ENCODE results near the gene ZNF611.
"Not testable (repeated sequence)": the region's sequence is repeated elsewhere in the genome, so short reads cannot be mapped to it uniquely, and the experiment has no call there.

The ZNF611 gene

DNA sequence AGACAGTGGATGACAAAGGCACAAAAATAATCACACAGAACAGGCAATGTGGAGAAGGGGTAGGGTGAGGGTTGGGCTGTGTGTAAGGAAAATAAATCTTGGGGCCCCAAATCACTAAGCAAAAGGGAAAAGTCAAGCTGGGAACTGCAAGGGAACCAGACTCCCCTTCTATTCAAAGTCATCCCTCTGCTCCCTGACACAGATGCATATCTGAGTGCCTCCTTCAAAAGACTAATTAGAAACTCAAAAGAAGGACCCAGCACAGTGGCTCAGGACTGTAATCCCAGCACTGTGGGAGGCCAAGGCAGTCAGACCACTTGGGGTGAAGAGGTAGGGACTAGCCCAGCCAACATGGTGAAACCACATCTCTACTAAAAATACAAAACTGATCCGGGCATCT lies 18.3 kb downstream of the ZNF611 start:
- DNase-seq (ENCODE audit: low spot score) = no peak

DNA sequence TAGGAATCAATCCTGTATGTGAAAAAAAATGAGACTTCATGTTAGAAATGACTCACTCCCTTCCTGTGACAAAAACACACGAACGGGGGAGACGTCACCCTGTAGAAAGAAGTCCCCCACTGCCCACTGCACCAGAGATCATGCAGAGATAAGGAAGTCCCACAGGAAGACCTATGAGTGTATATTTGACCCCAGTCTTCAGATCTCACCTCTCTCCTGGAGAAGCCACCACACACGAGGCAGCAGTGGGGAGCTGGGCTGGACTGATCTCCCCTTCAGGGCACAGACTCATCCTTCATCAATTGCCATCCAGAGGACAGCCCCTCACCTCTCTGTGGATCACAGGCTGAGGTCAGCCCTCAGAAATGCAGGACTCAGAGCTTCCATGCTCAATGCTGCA lies 18.9 kb downstream of the ZNF611 start:
- DNase-seq (ENCODE audit: low spot score) = not testable (repeated sequence)

DNA sequence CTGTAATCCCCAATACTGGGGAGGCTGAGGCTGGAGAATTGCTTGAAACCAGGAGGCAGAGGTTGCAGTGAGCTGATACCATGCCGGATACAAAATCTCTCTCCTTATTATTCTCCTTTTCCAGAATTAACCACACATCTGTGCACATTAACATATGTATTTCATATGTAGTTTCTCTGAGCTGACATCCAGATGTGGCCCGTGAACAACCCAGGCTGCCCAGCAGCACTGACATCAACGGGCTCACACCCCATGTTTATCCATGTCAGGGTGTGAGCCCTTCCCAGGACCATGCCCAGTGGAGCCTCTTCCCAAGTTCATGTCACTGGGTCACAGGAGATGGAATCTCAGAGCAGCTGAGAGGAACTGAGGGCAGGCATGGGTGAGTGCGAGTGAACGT lies 19.5 kb downstream of the ZNF611 start:
- DNase-seq (ENCODE audit: low spot score) = not testable (repeated sequence)

DNA sequence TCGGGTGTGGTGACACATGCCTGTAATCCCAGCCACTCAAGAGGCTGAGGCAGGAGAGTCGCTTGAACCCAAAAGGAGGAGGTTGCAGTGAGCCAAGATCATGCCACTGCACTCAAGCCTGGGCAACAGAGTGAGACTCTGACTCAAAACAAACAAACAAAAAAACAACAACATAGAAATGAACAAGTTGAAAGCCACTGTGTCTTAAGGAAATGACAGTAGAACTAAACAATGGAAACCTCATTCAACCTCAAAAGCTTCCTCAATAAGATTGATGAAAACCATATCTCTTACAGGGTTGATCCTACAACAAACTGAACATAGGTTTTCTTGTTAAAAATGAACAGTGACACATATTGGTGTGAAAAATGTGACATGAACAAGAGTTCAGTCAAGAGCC lies 21.8 kb downstream of the ZNF611 start:
- not testable (repeated sequence) for DNase-seq (ENCODE audit: low spot score)

- not testable (repeated sequence) for DNase-seq (ENCODE audit: low spot score)
Measured at GRCh38 chr19:52711661-52712060, 23.2 kb downstream of the ZNF611 start.

GRCh38 chr19:52710538-52710937 lies 24.3 kb downstream of the ZNF611 start:
- DNase-seq (ENCODE audit: low spot score) = no peak

GRCh38 chr19:52705615-52706014 lies 29.2 kb downstream of the ZNF611 start:
- not testable (repeated sequence) for DNase-seq (ENCODE audit: low spot score)

DNA sequence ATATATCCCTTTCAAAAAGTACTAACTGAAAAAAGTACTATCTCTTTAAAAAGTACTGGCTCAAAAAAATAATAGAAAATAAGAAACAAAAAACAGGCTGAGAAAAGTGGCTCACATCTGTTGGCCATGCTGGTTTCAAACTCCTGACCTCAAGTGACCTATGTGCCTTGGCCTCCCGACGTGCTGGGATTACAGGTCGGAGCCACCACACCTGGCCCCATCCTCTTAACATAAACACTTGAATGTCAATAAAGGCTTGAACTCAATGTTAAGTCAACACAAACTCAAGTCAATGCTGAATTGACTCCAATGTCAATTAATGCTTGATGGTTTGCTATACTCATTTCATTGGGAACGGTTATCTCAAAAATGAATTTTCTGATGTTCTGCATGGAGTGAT lies 30.9 kb downstream of the ZNF611 start:
- DNase-seq (ENCODE audit: low spot score) = no peak

DNA sequence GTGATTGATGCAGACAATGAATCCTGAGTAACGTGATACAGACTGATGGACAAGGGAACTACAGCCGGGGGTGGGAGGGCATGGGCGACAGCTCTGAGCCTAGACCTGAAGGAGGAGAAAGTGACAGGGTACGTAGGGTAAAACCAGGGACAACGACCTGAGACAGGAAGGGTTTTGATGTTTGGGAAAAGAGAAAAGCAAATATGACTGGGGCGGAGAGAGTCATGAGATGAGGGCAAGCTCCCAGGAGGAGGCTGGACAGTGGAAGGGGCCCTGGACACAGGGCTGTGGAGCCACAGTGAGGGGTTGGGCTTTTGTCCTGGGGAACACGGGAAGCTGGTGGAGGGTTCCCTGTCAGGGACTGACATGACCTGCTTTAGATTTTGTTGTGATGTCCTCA lies 34.2 kb downstream of the ZNF611 start:
- DNase-seq (ENCODE audit: low spot score) = no peak

DNA sequence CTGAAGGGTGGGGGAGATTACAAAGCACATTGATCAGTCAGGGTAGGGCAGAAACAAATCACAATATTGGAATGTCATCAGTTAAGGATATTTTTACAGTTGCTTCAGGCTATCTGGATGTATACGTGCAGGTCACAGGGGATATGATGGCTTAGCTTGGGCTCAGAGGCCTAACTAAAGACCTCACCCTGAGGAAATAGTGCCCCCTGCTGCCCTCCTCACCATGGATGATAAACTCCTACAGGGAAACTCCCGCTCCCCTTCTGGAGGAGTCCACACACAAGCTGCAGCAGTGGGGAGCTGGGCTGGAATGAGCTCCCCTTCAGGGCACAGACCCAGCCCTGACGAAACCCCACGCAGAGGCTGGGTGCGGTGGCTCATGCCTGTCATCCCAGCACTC lies 35.3 kb downstream of the ZNF611 start:
- not testable (repeated sequence) for DNase-seq (ENCODE audit: low spot score)

GRCh38 chr19:52695996-52696395 lies 38.8 kb downstream of the ZNF611 start:
- no peak for DNase-seq (ENCODE audit: low spot score)

DNA sequence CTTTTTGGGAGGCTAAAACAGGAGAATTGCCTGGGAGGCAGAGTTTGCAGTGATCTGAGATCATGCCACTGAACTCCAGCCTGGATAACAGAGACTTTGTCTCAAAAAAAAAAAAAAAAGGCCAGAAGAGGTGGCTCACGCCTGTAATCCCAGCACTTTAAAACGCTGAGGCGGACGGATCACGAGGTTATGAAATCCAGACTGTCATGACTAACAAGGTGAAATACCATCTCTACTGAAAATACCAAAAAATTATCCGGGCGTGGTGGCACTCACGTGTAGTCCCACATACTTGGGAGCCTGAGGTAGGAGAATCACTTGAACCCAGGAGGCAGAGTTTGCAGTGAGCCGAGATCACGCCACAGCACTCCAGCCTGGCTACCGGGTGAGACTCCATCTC lies 39.9 kb downstream of the ZNF611 start:
- DNase-seq (ENCODE audit: low spot score) = no peak

DNA sequence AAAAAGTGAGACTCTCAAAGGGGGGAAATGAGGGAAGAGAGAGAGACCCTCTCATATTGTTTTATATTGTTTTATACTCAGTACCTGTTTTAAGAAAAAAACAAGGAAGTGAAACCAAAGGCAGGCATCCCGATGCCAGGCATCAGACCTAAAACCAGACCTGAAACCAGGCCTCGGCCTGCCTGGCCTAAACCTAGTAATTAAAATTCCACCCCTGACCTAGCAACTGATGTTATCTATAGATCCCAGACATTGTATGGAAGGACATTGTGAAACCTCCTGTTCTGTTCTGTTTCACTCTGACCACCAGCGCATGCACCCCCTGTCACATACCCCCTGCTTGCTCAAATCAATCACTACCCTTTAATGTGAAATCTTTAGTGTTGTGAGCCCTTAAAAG lies 40.6 kb downstream of the ZNF611 start:
- DNase-seq (ENCODE audit: low spot score) = not testable (repeated sequence)

DNA sequence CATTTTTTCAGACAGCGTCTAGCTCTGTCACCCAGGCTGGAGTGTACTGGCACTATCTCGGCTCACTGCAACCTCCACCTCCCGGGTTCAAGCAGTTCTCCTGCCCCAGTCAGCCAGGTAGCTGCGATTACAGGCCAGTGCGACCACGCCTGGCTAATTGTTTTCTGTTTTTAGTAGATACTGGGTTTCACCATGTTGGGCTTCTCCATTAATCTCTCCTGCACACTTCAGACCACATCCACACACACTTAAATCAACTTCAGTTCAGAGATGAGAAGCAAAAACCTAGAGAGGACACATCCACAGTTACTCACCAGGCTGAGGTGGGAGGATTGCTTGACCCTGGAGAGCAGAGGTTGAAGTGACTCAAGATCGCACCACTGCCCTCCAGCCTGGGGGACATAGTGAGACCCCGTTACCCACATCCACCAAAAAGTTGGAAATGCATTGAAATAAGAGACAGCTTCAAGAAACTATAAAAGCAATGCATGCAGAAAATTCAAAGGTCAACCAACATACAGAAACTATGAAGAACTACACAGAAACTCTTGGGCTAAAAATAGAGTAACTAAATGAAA lies 42.3 kb downstream of the ZNF611 start:
- no peak for DNase-seq (ENCODE audit: low spot score)

DNA sequence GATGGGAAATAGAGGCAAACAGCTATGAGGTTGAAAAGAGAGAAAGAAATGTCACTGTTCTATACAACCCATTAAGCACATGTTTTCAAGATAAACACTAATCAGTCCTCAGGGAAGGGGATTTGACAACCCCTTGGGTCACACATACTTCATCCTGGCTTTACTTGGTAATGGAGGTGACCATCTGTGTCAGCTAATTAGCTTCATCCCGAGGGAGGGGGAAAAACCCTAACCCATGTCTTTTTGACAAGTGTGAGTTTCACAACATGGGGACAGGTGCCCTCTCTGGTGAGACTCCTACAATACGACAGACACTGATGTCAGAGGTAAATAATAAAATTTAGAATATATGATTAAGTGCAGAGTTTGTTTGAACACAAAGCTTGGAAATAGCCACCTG lies 43.1 kb downstream of the ZNF611 start:
- DNase-seq (ENCODE audit: low spot score) = no peak

DNA sequence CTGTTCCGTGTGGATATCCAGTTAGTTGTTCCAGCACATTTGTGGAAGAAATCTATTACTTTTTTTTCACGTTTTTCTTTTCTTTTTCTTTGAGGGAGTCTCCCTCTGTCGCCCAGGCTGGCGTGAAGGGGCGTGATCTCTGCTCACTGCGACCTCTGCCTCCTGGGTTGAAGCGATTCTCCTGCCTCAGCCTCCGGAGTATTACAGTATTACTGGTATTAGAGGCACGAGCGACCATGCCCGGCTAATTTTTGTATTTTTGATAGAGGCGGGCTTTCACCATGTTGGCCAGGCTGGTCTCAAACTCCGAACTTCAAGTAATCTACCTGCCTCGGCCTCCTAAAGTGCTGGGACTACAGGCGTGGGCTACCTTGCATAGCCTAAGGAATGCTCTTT lies 43.6 kb downstream of the ZNF611 start:
- no peak for DNase-seq (ENCODE audit: low spot score)

GRCh38 chr19:52690369-52691214 lies 44.3 kb downstream of the ZNF611 start:
- DNase-seq (ENCODE audit: low spot score) = peak; percentile 47

GRCh38 chr19:52689843-52690368 lies 44.9 kb downstream of the ZNF611 start:
- DNase-seq (ENCODE audit: low spot score) = peak; percentile 28

GRCh38 chr19:52688925-52689796 lies 45.7 kb downstream of the ZNF611 start:
- DNase-seq (ENCODE audit: low spot score) = not testable (repeated sequence)

DNA sequence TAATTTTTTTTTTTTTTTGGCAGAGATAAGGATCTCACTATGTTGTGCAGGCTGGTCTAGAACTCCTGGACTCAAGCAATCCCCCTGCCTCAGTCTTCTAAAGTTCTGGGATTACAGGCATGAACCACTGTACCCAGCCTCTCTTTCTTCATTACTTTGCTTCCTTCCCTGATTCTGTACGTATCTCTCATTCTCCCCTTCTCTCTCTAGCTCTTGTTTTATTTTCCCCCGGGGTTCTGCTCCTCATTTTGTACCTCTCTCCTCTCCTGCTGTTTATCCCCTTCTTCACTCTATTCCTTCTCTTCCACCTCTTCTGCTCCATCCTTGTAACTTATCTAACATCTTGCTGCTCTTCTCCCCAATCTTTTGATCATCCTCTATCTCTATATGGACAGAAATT lies 46.5 kb downstream of the ZNF611 start:
- no peak for DNase-seq (ENCODE audit: low spot score)

GRCh38 chr19:52687684-52688083 lies 47.2 kb downstream of the ZNF611 start:
- no peak for DNase-seq (ENCODE audit: low spot score)

GRCh38 chr19:52685811-52686210 lies 49.0 kb downstream of the ZNF611 start:
- no peak for DNase-seq (ENCODE audit: low spot score)

All from HuH-7.5 (cell line).